ENCODE data around the gene PEX5L. TPM values are rescaled to one million over a fixed set of nuclear protein-coding genes. Genes with fewer than 3 reads are reported as not detected.

Gene PEX5L
- total and polyA plus RNA-seq, 2 experiments from 2014 or later = 6.3 to 7.0 TPM

DNA sequence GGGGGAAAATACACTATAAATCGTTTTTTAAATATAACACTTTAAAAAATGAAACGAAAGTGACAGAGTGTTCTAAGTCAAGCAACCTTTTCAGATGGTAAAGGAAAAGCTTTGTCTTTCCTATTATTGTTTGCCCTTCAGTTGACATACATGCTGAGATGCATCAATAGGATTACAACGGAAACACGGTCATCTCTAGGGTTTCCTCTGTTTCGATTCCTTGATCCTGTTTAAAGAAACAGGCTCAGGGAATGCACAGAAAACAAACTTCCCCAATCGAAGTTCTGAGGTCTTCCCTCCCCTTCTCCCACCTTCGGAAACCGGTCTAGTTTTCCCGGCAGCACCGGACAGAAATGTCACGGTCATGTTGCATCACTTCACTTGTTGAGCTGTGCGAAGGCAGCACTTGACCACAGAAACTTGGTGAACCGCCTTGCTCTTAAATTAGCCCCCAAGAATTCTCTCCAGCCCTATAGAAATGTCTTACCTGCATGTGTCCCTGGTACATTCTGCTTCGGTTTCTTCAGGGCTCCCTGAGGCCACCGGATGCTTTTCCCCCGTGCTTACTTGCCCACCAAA is 556 bp downstream of the PEX5L start (continued):
- TF ChIP-seq NANOG (IDR thresholded peaks at IDR 0.05; ENCODE audit: borderline replicate concordance) = no peak
- no peak for TF ChIP-seq ZNF114 (CRISPR knock-in tag; IDR thresholded peaks at IDR 0.05)
- no peak for TF ChIP-seq EZH2 (IDR thresholded peaks at IDR 0.05; ENCODE audit: low read depth, unreplicated experiment)

DNA sequence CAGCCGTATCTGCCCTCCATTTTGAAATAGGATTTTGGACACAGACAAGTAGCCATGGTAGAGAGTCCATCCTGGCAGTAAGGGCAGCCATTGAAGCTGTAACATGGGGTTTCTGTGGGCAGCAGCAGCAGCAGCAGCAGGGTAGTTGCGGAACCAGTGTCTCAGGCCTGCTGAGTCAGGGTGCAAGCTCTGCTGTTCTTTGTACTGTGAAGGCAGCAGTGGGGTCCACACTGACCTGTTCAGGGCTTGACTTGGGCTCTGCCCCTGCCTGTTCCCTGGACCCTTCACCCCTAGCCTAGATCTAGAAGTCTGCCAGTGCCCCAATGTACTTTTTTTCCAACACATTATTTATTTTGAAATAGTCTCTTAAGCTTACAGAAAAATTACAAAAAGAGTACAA is 9.7 kb downstream of the PEX5L start:
- Mint-ChIP-seq H3K36me3 (ENCODE audit: low read depth) (no peaks in the 10 kb centered on the region; the same call in 2 of the 3 replicates), H3K9me3 (no peaks in the 10 kb centered on the region), H3K4me3 (no peak overlapping the region), H3K27me3 (ENCODE audit: insufficient read depth, low read depth, poor library complexity) (peaks cover 2% of the 10 kb centered on the region), H3K4me1 (peaks cover 12% of the 10 kb centered on the region), H3K27ac (peak overlapping the region; percentile 17; the same call in 1 of the 2 replicates)
- no peaks in the 10 kb centered on the region for H3F3A ChIP-seq (replicated peaks; ENCODE audit: low read depth)
- no peak overlapping the region for H3K4me3 ChIP-seq
- peaks cover 5% of the 10 kb centered on the region; the same call in 1 of the 2 replicates for H3K79me2 ChIP-seq (replicated peaks; ENCODE audit: insufficient read depth)
- TF ChIP-seq EZH2phosphoT487 (IDR thresholded peaks at IDR 0.05; ENCODE audit: unreplicated experiment) = no peak
- TF ChIP-seq, protein P1, sequence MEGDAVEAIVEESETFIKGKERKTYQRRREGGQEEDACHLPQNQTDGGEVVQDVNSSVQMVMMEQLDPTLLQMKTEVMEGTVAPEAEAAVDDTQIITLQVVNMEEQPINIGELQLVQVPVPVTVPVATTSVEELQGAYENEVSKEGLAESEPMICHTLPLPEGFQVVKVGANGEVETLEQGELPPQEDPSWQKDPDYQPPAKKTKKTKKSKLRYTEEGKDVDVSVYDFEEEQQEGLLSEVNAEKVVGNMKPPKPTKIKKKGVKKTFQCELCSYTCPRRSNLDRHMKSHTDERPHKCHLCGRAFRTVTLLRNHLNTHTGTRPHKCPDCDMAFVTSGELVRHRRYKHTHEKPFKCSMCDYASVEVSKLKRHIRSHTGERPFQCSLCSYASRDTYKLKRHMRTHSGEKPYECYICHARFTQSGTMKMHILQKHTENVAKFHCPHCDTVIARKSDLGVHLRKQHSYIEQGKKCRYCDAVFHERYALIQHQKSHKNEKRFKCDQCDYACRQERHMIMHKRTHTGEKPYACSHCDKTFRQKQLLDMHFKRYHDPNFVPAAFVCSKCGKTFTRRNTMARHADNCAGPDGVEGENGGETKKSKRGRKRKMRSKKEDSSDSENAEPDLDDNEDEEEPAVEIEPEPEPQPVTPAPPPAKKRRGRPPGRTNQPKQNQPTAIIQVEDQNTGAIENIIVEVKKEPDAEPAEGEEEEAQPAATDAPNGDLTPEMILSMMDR (conservative IDR thresholded peaks at IDR 0.05; ENCODE audit: low read depth in 2 of 2) = no peak
- TF ChIP-seq CREB1 (CRISPR knock-in tag; IDR thresholded peaks at IDR 0.05; ENCODE audit: low read depth) = no peak
- no peak for TF ChIP-seq POLR2AphosphoS5 (IDR thresholded peaks at IDR 0.05; ENCODE audit: low read depth)
- no peak for TF ChIP-seq NANOG (IDR thresholded peaks at IDR 0.05; ENCODE audit: borderline replicate concordance)
- no peak for TF ChIP-seq JUNB (IDR thresholded peaks at IDR 0.05; ENCODE audit: unreplicated experiment)
- TF ChIP-seq, protein P2, sequence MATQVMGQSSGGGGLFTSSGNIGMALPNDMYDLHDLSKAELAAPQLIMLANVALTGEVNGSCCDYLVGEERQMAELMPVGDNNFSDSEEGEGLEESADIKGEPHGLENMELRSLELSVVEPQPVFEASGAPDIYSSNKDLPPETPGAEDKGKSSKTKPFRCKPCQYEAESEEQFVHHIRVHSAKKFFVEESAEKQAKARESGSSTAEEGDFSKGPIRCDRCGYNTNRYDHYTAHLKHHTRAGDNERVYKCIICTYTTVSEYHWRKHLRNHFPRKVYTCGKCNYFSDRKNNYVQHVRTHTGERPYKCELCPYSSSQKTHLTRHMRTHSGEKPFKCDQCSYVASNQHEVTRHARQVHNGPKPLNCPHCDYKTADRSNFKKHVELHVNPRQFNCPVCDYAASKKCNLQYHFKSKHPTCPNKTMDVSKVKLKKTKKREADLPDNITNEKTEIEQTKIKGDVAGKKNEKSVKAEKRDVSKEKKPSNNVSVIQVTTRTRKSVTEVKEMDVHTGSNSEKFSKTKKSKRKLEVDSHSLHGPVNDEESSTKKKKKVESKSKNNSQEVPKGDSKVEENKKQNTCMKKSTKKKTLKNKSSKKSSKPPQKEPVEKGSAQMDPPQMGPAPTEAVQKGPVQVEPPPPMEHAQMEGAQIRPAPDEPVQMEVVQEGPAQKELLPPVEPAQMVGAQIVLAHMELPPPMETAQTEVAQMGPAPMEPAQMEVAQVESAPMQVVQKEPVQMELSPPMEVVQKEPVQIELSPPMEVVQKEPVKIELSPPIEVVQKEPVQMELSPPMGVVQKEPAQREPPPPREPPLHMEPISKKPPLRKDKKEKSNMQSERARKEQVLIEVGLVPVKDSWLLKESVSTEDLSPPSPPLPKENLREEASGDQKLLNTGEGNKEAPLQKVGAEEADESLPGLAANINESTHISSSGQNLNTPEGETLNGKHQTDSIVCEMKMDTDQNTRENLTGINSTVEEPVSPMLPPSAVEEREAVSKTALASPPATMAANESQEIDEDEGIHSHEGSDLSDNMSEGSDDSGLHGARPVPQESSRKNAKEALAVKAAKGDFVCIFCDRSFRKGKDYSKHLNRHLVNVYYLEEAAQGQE (IDR thresholded peaks at IDR 0.05; ENCODE audit: unreplicated experiment) = no peak
- TF ChIP-seq STAT1 (IDR thresholded peaks at IDR 0.05; ENCODE audit: unreplicated experiment) = no peak
- no peak for TF ChIP-seq EZH2 (IDR thresholded peaks at IDR 0.05; ENCODE audit: low read depth, unreplicated experiment)
- TF ChIP-seq ZNF114 (CRISPR knock-in tag; IDR thresholded peaks at IDR 0.05) = no peak
- TF ChIP-seq, protein P3, sequence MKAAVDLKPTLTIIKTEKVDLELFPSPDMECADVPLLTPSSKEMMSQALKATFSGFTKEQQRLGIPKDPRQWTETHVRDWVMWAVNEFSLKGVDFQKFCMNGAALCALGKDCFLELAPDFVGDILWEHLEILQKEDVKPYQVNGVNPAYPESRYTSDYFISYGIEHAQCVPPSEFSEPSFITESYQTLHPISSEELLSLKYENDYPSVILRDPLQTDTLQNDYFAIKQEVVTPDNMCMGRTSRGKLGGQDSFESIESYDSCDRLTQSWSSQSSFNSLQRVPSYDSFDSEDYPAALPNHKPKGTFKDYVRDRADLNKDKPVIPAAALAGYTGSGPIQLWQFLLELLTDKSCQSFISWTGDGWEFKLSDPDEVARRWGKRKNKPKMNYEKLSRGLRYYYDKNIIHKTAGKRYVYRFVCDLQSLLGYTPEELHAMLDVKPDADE (IDR thresholded peaks at IDR 0.05) = no peak
- no peak for TF ChIP-seq ZNF331 (CRISPR knock-in tag; IDR thresholded peaks at IDR 0.05; ENCODE audit: low read depth)
- TF ChIP-seq, protein P4, sequence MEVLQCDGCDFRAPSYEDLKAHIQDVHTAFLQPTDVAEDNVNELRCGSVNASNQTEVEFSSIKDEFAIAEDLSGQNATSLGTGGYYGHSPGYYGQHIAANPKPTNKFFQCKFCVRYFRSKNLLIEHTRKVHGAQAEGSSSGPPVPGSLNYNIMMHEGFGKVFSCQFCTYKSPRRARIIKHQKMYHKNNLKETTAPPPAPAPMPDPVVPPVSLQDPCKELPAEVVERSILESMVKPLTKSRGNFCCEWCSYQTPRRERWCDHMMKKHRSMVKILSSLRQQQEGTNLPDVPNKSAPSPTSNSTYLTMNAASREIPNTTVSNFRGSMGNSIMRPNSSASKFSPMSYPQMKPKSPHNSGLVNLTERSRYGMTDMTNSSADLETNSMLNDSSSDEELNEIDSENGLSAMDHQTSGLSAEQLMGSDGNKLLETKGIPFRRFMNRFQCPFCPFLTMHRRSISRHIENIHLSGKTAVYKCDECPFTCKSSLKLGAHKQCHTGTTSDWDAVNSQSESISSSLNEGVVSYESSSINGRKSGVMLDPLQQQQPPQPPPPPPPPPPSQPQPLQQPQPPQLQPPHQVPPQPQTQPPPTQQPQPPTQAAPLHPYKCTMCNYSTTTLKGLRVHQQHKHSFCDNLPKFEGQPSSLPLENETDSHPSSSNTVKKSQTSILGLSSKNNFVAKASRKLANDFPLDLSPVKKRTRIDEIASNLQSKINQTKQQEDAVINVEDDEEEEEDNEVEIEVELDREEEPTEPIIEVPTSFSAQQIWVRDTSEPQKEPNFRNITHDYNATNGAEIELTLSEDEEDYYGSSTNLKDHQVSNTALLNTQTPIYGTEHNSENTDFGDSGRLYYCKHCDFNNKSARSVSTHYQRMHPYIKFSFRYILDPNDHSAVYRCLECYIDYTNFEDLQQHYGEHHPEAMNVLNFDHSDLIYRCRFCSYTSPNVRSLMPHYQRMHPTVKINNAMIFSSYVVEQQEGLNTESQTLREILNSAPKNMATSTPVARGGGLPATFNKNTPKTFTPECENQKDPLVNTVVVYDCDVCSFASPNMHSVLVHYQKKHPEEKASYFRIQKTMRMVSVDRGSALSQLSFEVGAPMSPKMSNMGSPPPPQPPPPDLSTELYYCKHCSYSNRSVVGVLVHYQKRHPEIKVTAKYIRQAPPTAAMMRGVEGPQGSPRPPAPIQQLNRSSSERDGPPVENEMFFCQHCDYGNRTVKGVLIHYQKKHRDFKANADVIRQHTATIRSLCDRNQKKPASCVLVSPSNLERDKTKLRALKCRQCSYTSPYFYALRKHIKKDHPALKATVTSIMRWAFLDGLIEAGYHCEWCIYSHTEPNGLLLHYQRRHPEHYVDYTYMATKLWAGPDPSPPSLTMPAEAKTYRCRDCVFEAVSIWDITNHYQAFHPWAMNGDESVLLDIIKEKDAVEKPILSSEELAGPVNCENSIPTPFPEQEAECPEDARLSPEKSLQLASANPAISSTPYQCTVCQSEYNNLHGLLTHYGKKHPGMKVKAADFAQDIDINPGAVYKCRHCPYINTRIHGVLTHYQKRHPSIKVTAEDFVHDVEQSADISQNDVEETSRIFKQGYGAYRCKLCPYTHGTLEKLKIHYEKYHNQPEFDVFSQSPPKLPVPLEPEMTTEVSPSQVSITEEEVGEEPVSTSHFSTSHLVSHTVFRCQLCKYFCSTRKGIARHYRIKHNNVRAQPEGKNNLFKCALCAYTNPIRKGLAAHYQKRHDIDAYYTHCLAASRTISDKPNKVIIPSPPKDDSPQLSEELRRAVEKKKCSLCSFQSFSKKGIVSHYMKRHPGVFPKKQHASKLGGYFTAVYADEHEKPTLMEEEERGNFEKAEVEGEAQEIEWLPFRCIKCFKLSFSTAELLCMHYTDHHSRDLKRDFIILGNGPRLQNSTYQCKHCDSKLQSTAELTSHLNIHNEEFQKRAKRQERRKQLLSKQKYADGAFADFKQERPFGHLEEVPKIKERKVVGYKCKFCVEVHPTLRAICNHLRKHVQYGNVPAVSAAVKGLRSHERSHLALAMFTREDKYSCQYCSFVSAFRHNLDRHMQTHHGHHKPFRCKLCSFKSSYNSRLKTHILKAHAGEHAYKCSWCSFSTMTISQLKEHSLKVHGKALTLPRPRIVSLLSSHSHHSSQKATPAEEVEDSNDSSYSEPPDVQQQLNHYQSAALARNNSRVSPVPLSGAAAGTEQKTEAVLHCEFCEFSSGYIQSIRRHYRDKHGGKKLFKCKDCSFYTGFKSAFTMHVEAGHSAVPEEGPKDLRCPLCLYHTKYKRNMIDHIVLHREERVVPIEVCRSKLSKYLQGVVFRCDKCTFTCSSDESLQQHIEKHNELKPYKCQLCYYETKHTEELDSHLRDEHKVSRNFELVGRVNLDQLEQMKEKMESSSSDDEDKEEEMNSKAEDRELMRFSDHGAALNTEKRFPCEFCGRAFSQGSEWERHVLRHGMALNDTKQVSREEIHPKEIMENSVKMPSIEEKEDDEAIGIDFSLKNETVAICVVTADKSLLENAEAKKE (CRISPR knock-in tag; IDR thresholded peaks at IDR 0.05) = no peak
- H2AFZ ChIP-seq = no peak overlapping the region
- no peak for DNase-seq (ENCODE audit: low spot score)
- H3K4me2 ChIP-seq = no peak overlapping the region
- no peaks in the 10 kb centered on the region for H3K36me3 ChIP-seq (ENCODE audit: insufficient read depth)
- H3K27me3 ChIP-seq (ENCODE audit: insufficient read depth) = no peaks in the 10 kb centered on the region
- H4K20me1 ChIP-seq (replicated peaks; ENCODE audit: insufficient read depth) = no peaks in the 10 kb centered on the region
- H3K4me1 ChIP-seq (ENCODE audit: insufficient read depth) = peaks cover 3% of the 10 kb centered on the region
- H3K9me2 ChIP-seq (ENCODE audit: insufficient read depth) = no peaks in the 10 kb centered on the region
- H3K27ac ChIP-seq (ENCODE audit: low read depth) = no peak overlapping the region
- no peak for ATAC-seq
